GM04504 (cell line): ENCODE data around the gene ZNF71.
"Not testable (repeated sequence)": the region's sequence is repeated elsewhere in the genome, so short reads cannot be mapped to it uniquely, and the experiment has no call there.

Source experiments
- DNase-seq: peaks from one replicate; pipeline ENCODE4 v3.0.0-alpha.2; 2012; ENCODE audit warnings: low read depth

The ZNF71 gene

DNA sequence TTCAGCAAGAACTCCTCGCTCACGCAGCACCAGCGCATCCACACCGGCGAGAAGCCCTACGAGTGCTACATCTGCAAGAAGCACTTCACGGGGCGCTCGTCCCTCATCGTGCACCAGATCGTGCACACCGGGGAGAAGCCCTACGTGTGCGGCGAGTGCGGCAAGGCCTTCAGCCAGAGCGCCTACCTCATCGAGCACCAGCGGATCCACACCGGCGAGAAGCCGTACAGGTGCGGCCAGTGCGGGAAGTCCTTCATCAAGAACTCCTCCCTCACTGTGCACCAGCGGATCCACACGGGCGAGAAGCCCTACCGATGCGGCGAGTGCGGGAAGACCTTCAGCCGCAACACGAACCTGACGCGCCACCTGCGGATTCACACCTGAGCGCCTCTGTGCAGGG is 27.3 kb downstream of the ZNF71 start:
- no peak for DNase-seq

DNA sequence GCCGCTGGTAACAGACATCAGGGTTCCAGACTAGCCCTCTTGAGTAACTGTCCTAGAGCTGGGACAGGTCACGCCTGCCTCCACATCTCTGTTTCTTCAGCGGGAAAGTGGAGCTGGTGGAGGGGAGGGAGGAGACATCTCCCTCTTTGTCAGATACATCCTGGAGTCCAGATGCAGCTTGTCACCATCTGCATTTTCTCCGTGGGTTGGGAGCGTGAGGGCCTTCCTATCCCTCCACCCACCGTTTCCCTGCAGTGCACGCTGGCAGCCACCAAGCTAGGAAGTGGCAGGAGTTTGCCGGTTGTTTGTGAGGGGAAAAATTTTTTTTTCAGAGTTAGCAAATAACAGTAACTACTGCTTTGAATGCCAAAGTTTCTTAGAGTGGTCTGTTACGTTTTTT is 27.9 kb downstream of the ZNF71 start:
- DNase-seq = no peak

GRCh38 chr19:56625708-56626107 is 30.6 kb downstream of the ZNF71 start:
- no peak for DNase-seq

GRCh38 chr19:56633021-56633420 is 37.9 kb downstream of the ZNF71 start:
- DNase-seq = no peak

- DNase-seq = peak; percentile 17
These were observed 43.0 kb downstream of the ZNF71 start for GRCh38 chr19:56637976-56638555.

DNA sequence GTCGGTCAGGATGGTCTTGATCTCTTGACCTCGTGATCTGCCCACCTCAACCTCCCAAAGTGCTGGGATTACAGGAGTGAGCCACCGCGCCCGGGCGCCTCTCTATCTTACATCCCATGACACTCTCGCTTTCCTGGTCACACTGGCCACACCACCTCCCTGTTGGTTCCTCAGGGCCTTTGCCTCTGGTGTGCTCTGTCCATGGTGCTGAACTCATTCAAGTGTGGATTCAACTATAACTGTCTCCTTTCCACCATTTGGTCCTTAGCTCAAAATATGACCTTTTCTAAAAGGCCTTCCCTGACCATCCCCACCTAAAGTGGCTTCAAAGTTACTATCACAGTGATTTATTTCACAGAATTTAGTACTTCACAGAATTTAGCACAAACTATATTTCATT is 44.1 kb downstream of the ZNF71 start:
- no peak for DNase-seq

GRCh38 chr19:56642711-56643459 is 47.8 kb downstream of the ZNF71 start, which contains the start of gene SMIM17:
TSS of gene SMIM17 (plus strand) at chr19:56643159. CDS start at chr19:56645668, 2,509 bp downstream.
- no peak for DNase-seq

DNA sequence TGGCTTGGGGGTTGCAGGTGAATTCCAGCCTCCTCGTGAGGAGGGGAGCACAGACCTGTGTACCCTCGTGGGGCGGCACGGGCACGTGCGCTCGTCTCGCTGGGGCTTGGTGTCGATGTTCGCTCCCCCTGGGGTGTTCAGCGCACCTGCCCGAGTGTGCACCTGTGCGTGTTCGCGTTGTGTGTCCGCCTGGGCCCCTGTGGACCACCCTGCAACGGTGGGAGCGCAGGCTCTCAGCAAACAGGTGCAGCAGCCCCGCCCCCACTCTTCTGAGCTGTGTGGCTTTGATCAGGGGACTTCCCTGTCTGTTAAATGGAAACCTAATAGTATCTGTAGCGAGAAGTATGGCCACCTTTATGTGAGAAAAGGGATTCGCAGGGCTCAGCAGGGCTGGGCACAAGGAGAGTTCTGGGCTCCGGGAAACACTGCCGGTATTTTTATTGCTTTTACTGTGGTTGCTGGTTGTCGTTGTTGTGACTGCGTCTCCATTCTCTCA is 48.4 kb downstream of the ZNF71 start:
- no peak for DNase-seq

- no peak for DNase-seq
These were observed 59.0 kb downstream of the ZNF71 start for GRCh38 chr19:56654151-56654550.

GRCh38 chr19:56660381-56661107 is 65.4 kb downstream of the ZNF71 start:
- no peak for DNase-seq

DNA sequence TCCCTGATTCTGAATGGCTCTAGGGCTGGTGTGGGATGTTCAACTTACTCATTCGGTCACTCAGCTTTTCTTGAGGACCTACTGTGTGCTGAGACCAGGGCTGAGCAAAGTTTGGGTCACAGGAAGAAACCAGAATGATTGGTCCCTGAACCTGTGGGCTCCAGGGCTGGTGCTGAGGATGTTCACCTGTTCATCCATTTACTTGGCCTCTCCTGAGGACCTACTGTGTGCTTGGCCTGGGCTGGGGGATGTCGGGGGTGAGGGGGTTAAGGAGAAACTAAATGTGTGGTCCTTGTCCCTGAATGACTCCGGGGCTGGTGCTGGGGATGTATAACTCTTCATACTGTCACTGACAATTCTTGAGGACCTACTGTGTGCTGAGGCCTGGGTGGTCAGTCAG is 66.1 kb downstream of the ZNF71 start:
- no peak for DNase-seq

- no peak for DNase-seq
These were observed 68.9 kb downstream of the ZNF71 start for GRCh38 chr19:56663931-56664500.

- no peak for DNase-seq
These were observed 69.4 kb downstream of the ZNF71 start for GRCh38 chr19:56664511-56664910.

- no peak for DNase-seq
These were observed 72.3 kb downstream of the ZNF71 start for GRCh38 chr19:56667311-56667870.

- DNase-seq = no peak
These were observed 73.6 kb downstream of the ZNF71 start for GRCh38 chr19:56668676-56669075.

- no peak for DNase-seq
These were observed 75.4 kb downstream of the ZNF71 start for GRCh38 chr19:56670401-56670960.

DNA sequence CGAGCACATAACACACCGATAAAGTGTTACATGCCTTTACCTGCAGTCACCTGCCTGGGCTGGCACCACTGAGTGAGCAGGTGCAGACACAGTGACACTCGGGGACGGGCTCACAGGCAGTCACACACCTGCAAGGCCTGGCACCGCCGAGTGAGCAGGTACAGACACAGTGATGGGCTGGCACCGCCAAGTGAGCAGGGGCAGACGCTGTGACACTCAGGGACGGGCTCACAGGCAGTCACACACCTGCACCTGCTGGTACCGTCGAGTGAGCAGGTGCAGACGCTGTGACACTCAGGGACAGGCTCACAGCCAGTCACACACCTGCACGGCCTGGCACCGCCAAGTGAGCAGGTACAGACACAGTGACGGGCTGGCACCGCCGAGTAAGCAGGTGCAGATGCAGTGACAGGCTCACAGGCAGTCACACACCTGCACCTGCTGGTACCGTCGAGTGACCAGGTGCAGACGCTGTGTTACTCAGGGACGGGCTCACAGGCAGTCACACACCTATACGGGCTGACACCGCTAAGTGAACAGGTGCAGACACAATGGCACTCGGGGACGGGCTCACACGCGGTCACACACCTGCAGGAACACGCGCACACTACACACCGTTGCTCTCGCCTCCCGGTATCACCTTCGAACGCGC is 76.0 kb downstream of the ZNF71 start:
- no peak for DNase-seq

DNA sequence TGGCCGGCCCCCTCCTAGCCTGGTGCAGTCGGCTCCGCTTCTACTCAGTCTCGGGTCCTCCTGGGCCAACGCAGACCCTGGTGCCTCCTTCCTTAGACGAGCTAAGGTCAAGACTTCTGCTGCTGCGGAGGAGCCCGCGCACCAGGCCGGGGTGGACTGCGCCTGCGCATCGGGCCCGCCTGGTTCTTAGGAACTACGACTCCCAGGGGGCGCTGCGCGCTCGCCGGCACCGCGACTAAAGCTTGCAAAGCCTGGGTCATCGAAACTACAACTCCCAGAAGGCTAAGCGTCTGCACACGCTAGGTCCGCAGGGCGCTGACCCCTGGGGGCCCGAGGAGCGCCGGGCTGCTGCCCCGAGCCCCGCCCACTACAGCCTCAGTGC is 76.5 kb downstream of the ZNF71 start, which contains the start of gene ZNF835:
TSS of gene ZNF835 (minus strand) at position 145 of the 382 bp plus-strand sequence. CDS start 6,559 bp downstream, outside the sequence.
- DNase-seq = no peak

DNA sequence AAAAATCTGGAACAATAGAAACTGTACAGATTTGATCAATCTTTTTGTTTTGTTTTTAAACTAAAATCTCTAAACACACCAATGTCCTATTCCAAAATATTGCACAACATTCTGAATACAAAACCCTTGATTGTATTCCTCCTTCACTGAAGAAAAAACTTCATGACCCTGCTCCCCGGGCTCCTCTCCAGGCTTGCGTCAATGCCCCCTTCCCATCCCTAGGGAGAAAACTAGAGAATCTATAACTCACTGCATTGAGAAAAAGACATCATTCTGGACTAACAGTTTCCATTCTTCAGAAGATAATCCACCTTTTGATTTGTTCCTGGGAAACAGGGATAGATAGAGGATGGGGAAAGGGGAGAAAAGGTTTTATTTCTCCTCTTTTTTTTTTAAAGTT is 77.5 kb downstream of the ZNF71 start:
- not testable (repeated sequence) for DNase-seq
